HUES6 (cell line): ENCODE data around the gene AGMAT.

ENCODE experiments used
- H3K27ac ChIP-seq: 2 replicates; pipeline ENCODE4 v1.7.0; 2013; ENCODE audit warnings: low read depth, mild to moderate bottlenecking, low read length, inconsistent platforms
- H3K27me3 ChIP-seq: 2 replicates; pipeline ENCODE4 v1.6.1; 2013; ENCODE audit warnings: low read length; ENCODE audit not compliant: control insufficient read depth, insufficient read depth
- H3K36me3 ChIP-seq: 2 replicates; pipeline ENCODE4 v1.6.1; 2013; ENCODE audit warnings: low read length; ENCODE audit not compliant: control insufficient read depth, insufficient read depth
- H3K4me1 ChIP-seq: 2 replicates; pipeline ENCODE4 v1.6.1; 2013; ENCODE audit warnings: low read length; ENCODE audit not compliant: control insufficient read depth, insufficient read depth
- H3K4me3 ChIP-seq: 2 replicates; pipeline ENCODE4 v1.5.1; 2013; ENCODE audit warnings: low read depth, low read length
- H3K9ac ChIP-seq: one replicate; pipeline ENCODE4 v1.6.1; 2013; ENCODE audit warnings: mild to moderate bottlenecking, low read length
- H3K9me3 ChIP-seq: 2 replicates; pipeline ENCODE4 v1.6.1; 2013; ENCODE audit warnings: low read depth, low read length; ENCODE audit not compliant: control insufficient read depth, insufficient read depth

The AGMAT gene

GRCh38 chr1:15621975-15622374 lies 37.1 kb upstream of the AGMAT start:
- Histone ChIP-seq H3K4me3 (no peak overlapping the region), H3K4me1 (peaks cover 9% of the 10 kb centered on the region), H3K9me3 (no peaks in the 10 kb centered on the region), H3K9ac (no peak overlapping the region), H3K27ac (no peak overlapping the region), H3K36me3 (peaks cover 8% of the 10 kb centered on the region), H3K27me3 (no peaks in the 10 kb centered on the region)

- peaks cover 15% of the 10 kb centered on the region for H3K4me1 ChIP-seq
- no peaks in the 10 kb centered on the region for H3K27me3 ChIP-seq
- H3K9ac ChIP-seq = no peak overlapping the region
- no peaks in the 10 kb centered on the region for H3K9me3 ChIP-seq
- no peaks in the 10 kb centered on the region for H3K36me3 ChIP-seq
- H3K27ac ChIP-seq = no peak overlapping the region
- no peak overlapping the region for H3K4me3 ChIP-seq
Observed at GRCh38 chr1:15620902-15621682, 36.2 kb upstream of the AGMAT start.

DNA sequence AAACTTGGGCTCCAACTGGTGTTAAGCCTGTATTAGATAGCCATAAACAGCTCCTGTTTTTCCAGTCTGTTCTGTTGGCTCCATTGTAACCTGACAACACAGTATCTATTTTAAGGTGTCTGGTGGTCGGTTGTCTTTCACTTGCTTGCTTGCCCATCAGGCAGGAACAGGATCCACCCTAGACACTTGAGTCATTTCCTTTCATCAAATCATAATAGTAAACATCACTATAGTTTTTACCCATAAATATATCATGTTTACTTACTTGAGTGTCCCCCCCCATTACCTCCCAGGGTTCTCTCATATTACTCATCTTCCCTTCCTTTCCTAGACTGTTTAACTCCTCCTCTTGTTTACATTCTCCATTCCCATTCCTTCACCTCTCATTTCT lies 35.3 kb upstream of the AGMAT start:
- Histone ChIP-seq H3K36me3 (no peaks in the 10 kb centered on the region), H3K4me1 (peaks cover 15% of the 10 kb centered on the region), H3K4me3 (peak overlapping the region; percentile 21), H3K27me3 (no peaks in the 10 kb centered on the region), H3K9ac (no peak overlapping the region), H3K27ac (no peak overlapping the region), H3K9me3 (no peaks in the 10 kb centered on the region)

- Histone ChIP-seq H3K27me3 (no peaks in the 10 kb centered on the region), H3K27ac (peak overlapping the region; percentile 82; the same call in 1 of the 2 replicates), H3K9me3 (no peaks in the 10 kb centered on the region), H3K4me1 (peaks cover 12% of the 10 kb centered on the region), H3K4me3 (peak overlapping the region; percentile 92), H3K36me3 (no peaks in the 10 kb centered on the region), H3K9ac (peak overlapping the region; percentile 97)
Observed at GRCh38 chr1:15618655-15619525, 34.0 kb upstream of the AGMAT start.

DNA sequence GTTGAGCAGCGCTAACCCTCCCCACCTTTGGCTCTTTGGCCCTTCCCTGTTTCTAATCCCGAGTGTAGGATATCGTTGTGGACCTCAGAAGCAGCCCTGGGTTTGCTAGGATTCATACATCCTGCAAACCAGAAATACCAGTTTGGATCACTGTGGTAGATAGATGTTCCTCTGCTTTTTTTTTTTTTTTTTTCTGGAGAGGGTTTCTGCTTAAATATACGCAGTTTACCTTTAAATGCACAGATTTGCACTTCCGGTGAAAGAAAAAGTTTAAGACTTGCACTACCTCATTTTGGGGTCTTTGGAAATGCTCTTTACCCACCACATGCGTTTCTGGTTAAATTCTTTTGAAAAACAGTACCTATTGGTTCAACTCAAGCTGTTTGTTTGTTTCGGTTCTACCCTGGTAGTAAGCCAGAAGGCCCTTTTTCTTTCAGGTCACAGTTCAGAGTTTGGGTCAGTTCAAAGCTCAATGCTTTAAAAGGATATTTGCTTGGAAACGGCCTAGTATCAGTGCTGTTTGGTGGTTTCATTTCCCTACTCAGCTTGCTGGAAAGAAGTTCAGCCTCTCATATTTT lies 33.3 kb upstream of the AGMAT start:
- Histone ChIP-seq H3K9me3 (no peaks in the 10 kb centered on the region), H3K4me3 (peak overlapping the region; percentile 92), H3K9ac (peak overlapping the region; percentile 97), H3K36me3 (no peaks in the 10 kb centered on the region), H3K4me1 (peaks cover 12% of the 10 kb centered on the region), H3K27me3 (no peaks in the 10 kb centered on the region), H3K27ac (peak overlapping the region; percentile 82)

GRCh38 chr1:15617173-15618076 lies 32.6 kb upstream of the AGMAT start, which contains the start of gene DDI2:
DDI2 (plus strand) TSS chr1:15617458; CDS start chr1:15617671, 213 bp downstream.
- Histone ChIP-seq H3K9me3 (no peaks in the 10 kb centered on the region), H3K27ac (peak within 1 kb of the TSS; percentile 82)

DNA sequence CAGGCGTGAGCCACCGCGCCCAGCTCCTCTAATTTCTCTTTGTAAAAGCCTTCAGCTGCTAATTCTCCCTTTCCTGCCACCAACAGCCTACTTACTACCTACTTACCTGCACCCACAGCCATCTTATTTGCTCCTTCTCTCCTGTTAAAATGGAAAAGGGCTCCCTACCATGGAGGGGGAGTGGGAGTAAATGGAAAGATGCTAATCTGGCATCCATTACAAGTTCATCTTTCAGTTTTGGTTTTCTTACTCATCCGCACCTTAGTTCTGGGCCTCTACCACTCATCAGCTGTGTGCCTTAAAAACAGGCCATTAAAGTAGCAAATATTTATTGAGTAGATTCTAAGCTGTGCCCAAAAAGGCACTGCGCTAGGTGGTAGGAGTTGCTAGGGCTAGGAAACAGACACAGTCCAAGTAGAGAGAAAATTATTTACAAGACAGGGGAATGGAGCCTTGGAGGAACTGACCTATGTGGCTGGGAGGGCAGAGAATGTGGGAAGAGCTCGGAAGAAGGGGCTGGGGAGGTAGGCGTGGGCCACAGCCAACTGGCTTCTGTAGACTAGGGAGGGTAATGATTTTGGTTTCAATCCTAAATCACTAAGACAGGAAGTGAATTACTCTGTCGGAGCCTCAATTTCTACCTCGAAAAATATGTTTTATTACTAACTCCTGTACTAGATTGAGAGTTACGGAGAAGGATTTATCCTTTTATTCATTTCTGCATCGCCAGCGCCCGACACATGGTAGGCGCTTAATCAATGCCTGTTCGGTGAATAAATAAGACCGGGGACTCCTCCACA lies 31.7 kb upstream of the AGMAT start:
- H3K9me3 ChIP-seq = no peaks in the 10 kb centered on the region
- H3K27ac ChIP-seq = peak overlapping the region; percentile 31; the same call in 1 of the 2 replicates
- H3K9ac ChIP-seq = peak overlapping the region; percentile 37
- H3K4me1 ChIP-seq = peaks cover 12% of the 10 kb centered on the region
- peak overlapping the region; percentile 92 for H3K4me3 ChIP-seq
- no peaks in the 10 kb centered on the region for H3K36me3 ChIP-seq
- no peaks in the 10 kb centered on the region for H3K27me3 ChIP-seq

More at GRCh38 chr1:15617173-15618076, 32.6 kb upstream of the AGMAT start, which contains the start of gene DDI2:
- H3K27me3 ChIP-seq = no peaks in the 10 kb centered on the region
- H3K4me1 ChIP-seq = peaks cover 12% of the 10 kb centered on the region
- H3K4me3 ChIP-seq = peak within 1 kb of the TSS; percentile 92
- H3K9ac ChIP-seq = peak within 1 kb of the TSS; percentile 97
- no peaks in the 10 kb centered on the region for H3K36me3 ChIP-seq

DNA sequence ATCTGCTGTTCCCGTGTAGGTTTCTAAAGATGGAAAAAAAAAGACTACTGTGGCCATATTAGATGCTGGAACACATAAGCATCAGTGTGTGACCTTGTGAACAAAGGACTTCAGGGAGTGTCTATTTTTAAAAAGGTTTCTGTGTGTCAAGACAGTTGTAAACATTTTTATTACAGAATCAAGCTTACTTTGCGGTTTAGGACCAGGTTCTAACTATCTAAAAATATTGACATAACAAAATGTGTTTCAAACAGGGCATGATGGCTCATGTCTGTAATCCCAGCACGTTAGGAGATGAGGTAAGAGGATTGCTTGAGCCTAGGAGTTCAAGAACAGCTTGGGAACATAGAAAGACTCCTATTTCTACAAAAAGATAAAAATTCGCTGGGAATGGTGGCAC lies 25.3 kb upstream of the AGMAT start:
- 0 out of 2 replicates have a peak, but pooled peaks cover 5% of the 10 kb centered on the region for H3K27me3 ChIP-seq
- H3K4me1 ChIP-seq = no peaks in the 10 kb centered on the region
- no peak overlapping the region for H3K27ac ChIP-seq
- no peaks in the 10 kb centered on the region for H3K36me3 ChIP-seq
- no peaks in the 10 kb centered on the region for H3K9me3 ChIP-seq
- no peak overlapping the region for H3K4me3 ChIP-seq
- H3K9ac ChIP-seq = no peak overlapping the region

DNA sequence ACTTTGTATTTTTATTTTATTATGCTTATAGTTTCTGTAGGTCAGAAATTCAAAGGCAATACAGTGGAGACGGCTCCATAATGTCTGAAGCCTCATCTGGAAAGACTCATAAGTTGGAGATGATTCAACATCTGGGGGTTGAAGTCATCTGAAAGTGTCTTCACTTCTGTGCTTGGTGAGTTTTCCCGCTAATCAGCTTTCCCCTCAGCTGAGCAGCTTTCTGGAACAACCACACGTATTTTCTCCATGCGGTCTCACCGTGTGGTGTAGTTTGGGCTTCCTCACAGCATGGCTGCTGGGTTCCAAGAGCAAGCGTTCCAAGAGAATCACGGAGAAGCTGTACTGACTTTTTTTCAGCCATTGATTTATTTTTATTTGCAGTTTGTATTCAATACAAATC lies 24.8 kb upstream of the AGMAT start:
- H3K27ac ChIP-seq = no peak overlapping the region
- no peaks in the 10 kb centered on the region for H3K4me1 ChIP-seq
- no peaks in the 10 kb centered on the region for H3K36me3 ChIP-seq
- H3K9me3 ChIP-seq = no peaks in the 10 kb centered on the region
- H3K27me3 ChIP-seq = 0 out of 2 replicates have a peak, but pooled peaks cover 5% of the 10 kb centered on the region
- H3K9ac ChIP-seq = no peak overlapping the region
- no peak overlapping the region for H3K4me3 ChIP-seq
